SU-DHL-6 (cell line): Measurements from ENCODE around the gene PSME3IP1.

Source experiments
- H2AFZ ChIP-seq: fragments of 200-600 bp; sonication (generic); 2 replicates; pipeline ENCODE4 v1.6.1; 2014; ENCODE audit warnings: low read depth, mild to moderate bottlenecking, moderate library complexity, mixed read lengths, antibody characterized with exemption, low read length; ENCODE audit not compliant: severe bottlenecking
- H3F3A ChIP-seq: fragments of 200-600 bp; shearing (Covaris generic); 2 replicates; pipeline ENCODE4 v1.6.0; 2016; ENCODE audit warnings: antibody characterized with exemption, mild to moderate bottlenecking; ENCODE audit not compliant: insufficient read depth
- H3K27ac ChIP-seq: fragments of 200-600 bp; sonication (generic); 2 replicates; pipeline ENCODE4 v1.5.1; 2016; ENCODE audit warnings: low read depth, mild to moderate bottlenecking, low read length, moderate library complexity, mixed read lengths
- H3K27me3 ChIP-seq: fragments of 200-600 bp; sonication (generic), shearing (Covaris generic); 2 replicates; pipeline ENCODE4 v1.6.0; 2014; ENCODE audit warnings: mild to moderate bottlenecking, low read length
- H3K36me3 ChIP-seq: fragments of 200-600 bp; sonication (generic); 2 replicates; pipeline ENCODE4 v1.6.1; 2014; ENCODE audit warnings: mild to moderate bottlenecking, low read length, mixed read lengths
- H3K4me2 ChIP-seq: fragments of 300-600, 200-600 bp; shearing (Covaris generic), sonication (generic); 2 replicates; pipeline ENCODE4 v1.6.0; 2014; ENCODE audit warnings: low read length, low read depth, mild to moderate bottlenecking; ENCODE audit not compliant: poor library complexity, severe bottlenecking
- H3K4me3 ChIP-seq: fragments of 200-600 bp; sonication (generic); 2 replicates; pipeline ENCODE4 v1.5.1; 2014; ENCODE audit warnings: antibody characterized with exemption, low read length, mild to moderate bottlenecking, mixed read lengths; ENCODE audit not compliant: insufficient read depth, poor library complexity, severe bottlenecking
- H3K79me2 ChIP-seq: fragments of 200-600 bp; sonication (generic); 2 replicates; pipeline ENCODE4 v1.6.1; 2014; ENCODE audit warnings: mild to moderate bottlenecking, low read length, moderate library complexity; ENCODE audit not compliant: insufficient read depth
- H3K9ac ChIP-seq: fragments of 200-600 bp; sonication (generic); 2 replicates; pipeline ENCODE4 v1.7.0; 2014; ENCODE audit warnings: mild to moderate bottlenecking, low read length
- H3K9me2 ChIP-seq: fragments of 200-600 bp; sonication (generic); replicated peaks from 2 replicates; pipeline ENCODE4 v1.6.1; 2014; ENCODE audit warnings: low read length; ENCODE audit not compliant: insufficient read depth
- H3K9me3 ChIP-seq: fragments of 200-600 bp; sonication (generic); 2 replicates; pipeline ENCODE4 v1.6.1; 2014; ENCODE audit warnings: low read length, mixed read lengths; ENCODE audit not compliant: insufficient read depth
- H4K20me1 ChIP-seq: fragments of 200-600 bp; sonication (generic); 2 replicates; pipeline ENCODE4 v1.6.1; 2014; ENCODE audit warnings: low read depth, mild to moderate bottlenecking, antibody characterized with exemption, low read length, moderate library complexity, mixed read lengths
- EZH2phosphoT487 ChIP-seq: fragments of 200-600 bp; sonication (generic), shearing (Covaris generic); conservative IDR thresholded peaks from 2 replicates; pipeline ENCODE4 v1.6.1; 2018; ENCODE audit warnings: mild to moderate bottlenecking, antibody characterized with exemption, low read length, moderate library complexity, mixed read lengths
- TF ChIP-seq, protein P1 (sequence below): fragments of 200-600 bp; sonication (generic); IDR thresholded peaks from one replicate; pipeline ENCODE4 v1.5.1; 2017; ENCODE audit warnings: antibody characterized with exemption, mild to moderate bottlenecking, low read length, moderate library complexity; ENCODE audit not compliant: insufficient read depth, poor library complexity, severe bottlenecking

PSME3IP1 gene

DNA sequence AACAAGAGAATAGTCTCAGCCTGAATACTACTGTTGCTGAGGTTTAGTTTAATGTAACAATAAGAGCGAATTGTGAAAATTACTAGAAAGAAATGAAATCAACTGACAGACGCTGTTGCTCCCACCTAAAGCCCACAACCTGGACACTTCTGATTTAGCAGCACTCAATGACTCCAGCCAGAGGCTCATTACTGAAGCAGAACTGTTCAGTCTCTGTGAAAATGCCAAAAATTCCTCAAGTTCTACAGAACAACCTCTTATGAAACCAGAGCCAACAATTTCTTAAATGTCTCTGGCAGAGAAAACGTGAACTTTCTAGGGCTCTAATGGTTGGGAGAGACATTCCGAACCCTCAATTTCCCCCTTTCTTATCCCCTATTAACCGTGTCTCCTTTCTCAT lies 9.9 kb downstream of the PSME3IP1 start:
- TF ChIP-seq, protein P1, sequence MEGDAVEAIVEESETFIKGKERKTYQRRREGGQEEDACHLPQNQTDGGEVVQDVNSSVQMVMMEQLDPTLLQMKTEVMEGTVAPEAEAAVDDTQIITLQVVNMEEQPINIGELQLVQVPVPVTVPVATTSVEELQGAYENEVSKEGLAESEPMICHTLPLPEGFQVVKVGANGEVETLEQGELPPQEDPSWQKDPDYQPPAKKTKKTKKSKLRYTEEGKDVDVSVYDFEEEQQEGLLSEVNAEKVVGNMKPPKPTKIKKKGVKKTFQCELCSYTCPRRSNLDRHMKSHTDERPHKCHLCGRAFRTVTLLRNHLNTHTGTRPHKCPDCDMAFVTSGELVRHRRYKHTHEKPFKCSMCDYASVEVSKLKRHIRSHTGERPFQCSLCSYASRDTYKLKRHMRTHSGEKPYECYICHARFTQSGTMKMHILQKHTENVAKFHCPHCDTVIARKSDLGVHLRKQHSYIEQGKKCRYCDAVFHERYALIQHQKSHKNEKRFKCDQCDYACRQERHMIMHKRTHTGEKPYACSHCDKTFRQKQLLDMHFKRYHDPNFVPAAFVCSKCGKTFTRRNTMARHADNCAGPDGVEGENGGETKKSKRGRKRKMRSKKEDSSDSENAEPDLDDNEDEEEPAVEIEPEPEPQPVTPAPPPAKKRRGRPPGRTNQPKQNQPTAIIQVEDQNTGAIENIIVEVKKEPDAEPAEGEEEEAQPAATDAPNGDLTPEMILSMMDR: no peak
- TF ChIP-seq EZH2phosphoT487: no peak
- Histone ChIP-seq H3K9me2 (no peaks in the 10 kb centered on the region), H3K4me3 (no peak overlapping the region), H4K20me1 (peaks cover 6% of the 10 kb centered on the region; the same call in 1 of the 2 replicates), H3K36me3 (peaks cover 9% of the 10 kb centered on the region; the same call in 1 of the 2 replicates), H3K79me2 (peaks cover 44% of the 10 kb centered on the region), H3F3A (0 out of 2 replicates have a peak, but pooled peaks cover 4% of the 10 kb centered on the region), H3K9me3 (no peaks in the 10 kb centered on the region), H2AFZ (no peak overlapping the region), H3K27me3 (no peaks in the 10 kb centered on the region), H3K27ac (no peak overlapping the region), H3K9ac (no peak overlapping the region), H3K4me2 (no peak overlapping the region)

DNA sequence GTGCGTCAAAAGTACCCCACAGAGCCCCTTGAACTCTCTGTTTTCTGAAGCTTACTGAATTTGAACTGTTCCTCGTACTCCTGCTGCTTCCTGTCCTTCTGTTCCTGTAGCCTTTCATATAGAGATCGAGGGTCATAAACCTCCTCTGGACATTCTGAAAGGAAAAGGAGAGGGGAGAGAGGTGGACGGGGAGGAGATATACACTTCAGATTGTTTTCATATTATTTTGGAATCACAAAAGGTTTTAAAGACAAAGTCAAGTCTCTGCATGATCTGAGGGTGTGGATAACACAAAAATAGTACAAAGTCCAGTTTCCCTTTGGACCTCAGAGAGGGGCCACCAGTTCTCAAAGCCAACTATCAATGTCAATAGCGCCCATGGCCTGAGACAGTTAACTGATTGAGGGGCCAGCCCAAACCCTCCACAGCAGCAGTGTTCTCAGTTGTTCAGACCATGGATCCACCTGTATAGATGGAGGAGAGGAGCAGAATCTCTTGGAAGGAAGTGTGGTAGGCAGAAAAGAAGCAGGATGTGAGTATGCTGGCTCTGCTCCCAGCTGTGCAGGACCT lies 13.0 kb downstream of the PSME3IP1 start:
- Histone ChIP-seq H3K27me3 (no peaks in the 10 kb centered on the region), H3F3A (0 out of 2 replicates have a peak, but pooled peaks cover 7% of the 10 kb centered on the region), H2AFZ (no peak overlapping the region), H3K9ac (no peak overlapping the region), H4K20me1 (no peaks in the 10 kb centered on the region), H3K4me3 (no peak overlapping the region), H3K36me3 (peaks cover 11% of the 10 kb centered on the region; the same call in 1 of the 2 replicates), H3K27ac (no peak overlapping the region), H3K9me3 (no peaks in the 10 kb centered on the region), H3K4me2 (no peak overlapping the region), H3K79me2 (peaks cover 15% of the 10 kb centered on the region), H3K9me2 (no peaks in the 10 kb centered on the region)
- TF ChIP-seq, protein P1: no peak
- TF ChIP-seq EZH2phosphoT487: no peak

DNA sequence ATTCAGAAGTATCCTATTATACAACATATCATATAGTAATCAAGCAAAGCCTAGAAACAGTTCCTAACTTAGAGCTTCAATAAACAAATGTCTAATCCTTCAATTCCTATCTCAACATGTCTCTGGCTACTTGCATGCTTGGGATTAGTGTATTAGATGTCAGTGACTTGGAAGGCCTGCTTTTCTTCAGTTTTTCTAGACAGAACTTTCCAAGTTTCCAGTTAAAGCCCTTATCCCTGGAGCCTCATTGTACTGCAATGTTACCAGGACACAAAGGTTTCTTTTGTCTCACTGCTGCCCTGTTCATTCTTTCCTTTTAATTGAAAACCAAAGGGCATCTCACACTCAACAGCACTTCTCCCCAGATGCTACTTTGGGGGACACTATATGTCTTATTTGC lies 16.5 kb downstream of the PSME3IP1 start:
- H4K20me1 ChIP-seq: no peaks in the 10 kb centered on the region

More for the DNA sequence above, 16.5 kb downstream of the PSME3IP1 start:
- Histone ChIP-seq H3K79me2 (no peaks in the 10 kb centered on the region), H3K27ac (no peak overlapping the region), H3K4me2 (no peak overlapping the region), H3K9me3 (no peaks in the 10 kb centered on the region), H2AFZ (no peak overlapping the region), H3F3A (0 out of 2 replicates have a peak, but pooled peaks cover 7% of the 10 kb centered on the region), H3K27me3 (no peaks in the 10 kb centered on the region), H3K36me3 (peaks cover 18% of the 10 kb centered on the region), H3K9ac (no peak overlapping the region), H3K9me2 (no peaks in the 10 kb centered on the region), H3K4me3 (no peak overlapping the region)
- TF ChIP-seq, protein P1: no peak
- no peak for TF ChIP-seq EZH2phosphoT487
